Activated CD8-positive, alpha-beta memory T cell treated with anti-CD3 and anti-CD28 coated beads for 48 hours (primary cell): Measurements from ENCODE around the gene CFLAR.

Experiments used
- DNase-seq, 3 experiments: peaks; one replicate each; pipeline ENCODE4 v3.0.0-alpha.2; 2020; ENCODE audit warnings: low read depth in 2 of 3, low spot score in 2 of 3

CFLAR gene

DNA sequence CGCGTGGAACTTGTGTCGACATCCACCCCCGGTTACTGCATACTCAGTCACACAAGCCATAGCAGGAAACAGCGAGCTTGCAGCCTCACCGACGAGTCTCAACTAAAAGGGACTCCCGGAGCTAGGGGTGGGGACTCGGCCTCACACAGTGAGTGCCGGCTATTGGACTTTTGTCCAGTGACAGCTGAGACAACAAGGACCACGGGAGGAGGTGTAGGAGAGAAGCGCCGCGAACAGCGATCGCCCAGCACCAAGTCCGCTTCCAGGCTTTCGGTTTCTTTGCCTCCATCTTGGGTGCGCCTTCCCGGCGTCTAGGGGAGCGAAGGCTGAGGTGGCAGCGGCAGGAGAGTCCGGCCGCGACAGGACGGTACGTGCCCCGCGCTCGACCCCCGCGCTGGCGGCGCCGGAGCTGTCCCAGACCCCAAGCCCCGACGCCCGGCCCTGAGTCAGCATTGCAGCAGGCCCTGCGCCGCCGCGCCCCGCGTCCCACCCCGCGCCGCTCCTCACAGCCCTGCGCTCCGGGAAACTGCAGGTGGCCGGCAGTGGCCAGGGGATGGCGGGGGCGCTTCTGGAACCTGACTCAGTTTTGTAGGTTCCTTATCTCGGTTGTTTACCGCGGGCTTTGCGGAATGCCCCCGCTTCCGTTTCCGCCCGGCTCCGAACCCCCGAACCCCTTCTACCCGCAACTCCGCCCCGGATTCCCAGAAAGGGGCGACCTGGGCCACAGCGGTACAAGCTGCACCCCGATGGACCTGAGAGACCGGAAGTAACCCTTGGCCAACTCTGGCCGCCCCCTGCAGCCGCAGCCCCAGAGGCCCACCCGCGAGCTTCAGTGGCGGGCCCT is at the start of gene CFLAR:
Gene CFLAR, plus strand, starts transcription at position 50 of the 844 bp plus-strand sequence. CDS start 13,702 bp downstream, outside the sequence.
- peak; percentile 75 to 79 (median 75) for DNase-seq

GRCh38 chr2:201070948-201071478 is 45.0 kb upstream of the CFLAR start:
- DNase-seq, result no peak

- peak; percentile 48 to 83 (median 75) for DNase-seq
Observed at GRCh38 chr2:201071479-201072200, 44.3 kb upstream of the CFLAR start, which contains the start of the genes HYCC2 and NDUFB3. HYCC2 (minus strand) TSS chr2:201071671; CDS start chr2:201024009, 47,662 bp downstream. NDUFB3 (plus strand) TSS chr2:201072001; CDS start chr2:201078883, 6,882 bp downstream.

- DNase-seq, result no peak
Observed at GRCh38 chr2:201072201-201072530, 43.8 kb upstream of the CFLAR start.

- DNase-seq, result no peak
Observed at GRCh38 chr2:201073071-201073470, 42.9 kb upstream of the CFLAR start.

DNA sequence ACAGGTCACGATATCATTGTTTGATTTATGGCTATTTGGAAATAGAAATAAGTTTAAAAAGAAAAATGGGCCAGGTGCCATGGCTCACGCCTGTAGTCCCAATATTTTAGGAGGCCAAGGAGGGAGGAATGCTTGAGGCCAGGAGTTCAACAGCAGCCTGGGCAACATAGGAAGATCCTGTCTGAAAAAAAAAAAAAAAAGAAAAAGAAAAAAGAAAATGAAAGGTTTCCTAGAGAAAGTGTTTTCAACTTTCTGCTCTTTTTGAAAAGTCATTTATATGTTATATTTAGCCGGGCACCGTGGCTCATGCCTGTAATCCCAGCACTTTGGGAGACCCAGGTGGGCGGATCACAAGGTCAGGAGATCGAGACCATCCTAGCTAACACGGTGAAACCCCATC is 41.0 kb upstream of the CFLAR start:
- DNase-seq, result no peak

DNA sequence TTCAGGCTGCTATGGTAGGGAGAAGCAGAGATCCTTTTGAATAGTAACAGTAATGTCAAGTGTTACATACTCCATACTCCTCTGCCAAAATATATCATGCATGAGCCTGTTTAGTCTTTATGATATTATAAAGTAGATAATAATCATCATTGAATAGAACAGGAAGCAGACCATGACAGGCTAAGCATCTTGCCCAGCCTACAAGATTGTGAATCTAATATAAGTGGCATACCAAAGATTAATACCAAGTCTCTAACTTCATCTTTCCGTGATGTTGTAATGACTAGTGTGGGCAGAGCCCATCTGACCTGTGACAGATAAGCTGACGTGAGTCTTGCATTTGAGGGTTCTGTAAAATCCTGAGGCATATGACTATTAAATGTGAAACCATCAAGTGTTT is 31.1 kb upstream of the CFLAR start:
- no peak for DNase-seq

- no peak for DNase-seq
Observed at GRCh38 chr2:201090574-201090973, 25.4 kb upstream of the CFLAR start.

- no peak for DNase-seq
Observed at GRCh38 chr2:201093573-201093972, 22.4 kb upstream of the CFLAR start.

DNA sequence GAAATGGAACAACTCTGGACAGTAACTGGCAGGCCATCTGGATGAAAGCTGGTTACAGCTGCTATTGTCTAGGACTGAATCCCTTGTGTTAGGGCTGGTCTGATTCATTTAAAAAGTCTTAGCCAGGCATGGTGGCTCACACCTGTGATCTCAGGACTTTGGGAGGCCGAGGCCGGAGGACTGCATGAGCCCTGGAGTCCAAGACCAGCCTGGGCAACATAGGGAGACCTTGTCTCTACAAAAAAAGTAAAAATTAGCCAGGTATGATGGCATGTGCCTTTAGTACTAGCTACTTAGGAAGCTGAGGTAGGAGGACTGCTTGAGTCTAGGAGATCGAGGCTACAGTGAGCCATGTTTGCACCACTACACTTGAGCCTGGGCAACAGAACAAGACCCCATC is 15.5 kb upstream of the CFLAR start:
- DNase-seq, result no peak

GRCh38 chr2:201105759-201106158 is 10.2 kb upstream of the CFLAR start:
- no peak for DNase-seq

DNA sequence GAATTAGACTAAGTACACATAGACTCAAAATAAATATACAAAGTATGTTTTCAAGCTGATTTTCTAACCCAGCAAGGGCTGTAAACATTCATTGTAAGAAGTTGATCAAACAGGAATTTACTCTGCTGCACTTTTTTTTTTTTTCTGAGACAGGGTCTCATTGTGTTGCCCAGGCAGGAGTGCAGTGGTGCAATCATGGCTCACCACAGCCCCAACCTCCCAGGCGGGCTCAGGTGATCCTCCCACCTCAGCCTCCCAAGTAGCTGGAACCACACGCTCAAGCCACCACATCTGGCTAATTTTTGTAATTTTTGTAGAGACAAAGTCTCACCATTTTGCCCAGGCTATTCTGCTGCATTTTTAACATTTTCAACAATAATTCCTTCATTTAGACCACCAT is 8.3 kb upstream of the CFLAR start:
- DNase-seq, result no peak

DNA sequence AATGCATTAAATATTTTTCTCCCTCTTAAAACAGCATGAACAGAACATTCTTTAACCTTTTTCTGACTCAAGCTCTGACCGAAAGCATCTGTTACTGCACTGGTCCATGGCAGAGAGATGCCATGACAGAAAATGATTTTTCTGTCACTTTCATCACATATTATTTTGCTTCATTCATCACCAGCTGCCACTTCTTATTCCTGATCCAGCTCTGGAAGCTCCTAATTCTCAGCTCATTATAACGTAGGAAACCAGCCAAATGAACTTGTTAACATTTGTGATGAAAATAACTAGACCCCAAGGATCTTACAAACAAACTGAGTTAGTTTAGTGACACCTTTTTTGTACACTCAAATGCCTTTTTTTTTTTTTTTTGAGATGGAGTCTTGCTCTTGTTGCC is 7.6 kb upstream of the CFLAR start:
- DNase-seq, result no peak

GRCh38 chr2:201109186-201109585 is 6.8 kb upstream of the CFLAR start:
- no peak for DNase-seq

DNA sequence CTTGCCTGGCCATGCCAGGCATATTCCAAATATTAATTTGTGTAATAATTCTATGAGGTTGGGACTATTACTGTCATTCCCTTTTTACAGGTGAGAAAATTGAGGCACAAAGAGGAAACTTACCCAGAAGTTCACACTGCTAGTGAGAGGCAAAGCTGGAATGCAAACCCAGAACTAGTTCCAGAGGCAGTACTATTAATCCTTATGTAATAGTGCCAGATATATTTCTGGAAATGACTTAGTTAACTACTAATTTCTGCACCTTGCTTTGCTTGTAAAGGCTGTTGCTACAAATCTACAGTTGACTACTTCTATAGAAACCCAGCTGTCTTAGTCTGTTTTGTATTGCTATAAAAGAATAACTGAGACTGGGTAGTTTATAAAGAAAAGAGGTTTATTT is 5.3 kb upstream of the CFLAR start:
- DNase-seq, result no peak

DNA sequence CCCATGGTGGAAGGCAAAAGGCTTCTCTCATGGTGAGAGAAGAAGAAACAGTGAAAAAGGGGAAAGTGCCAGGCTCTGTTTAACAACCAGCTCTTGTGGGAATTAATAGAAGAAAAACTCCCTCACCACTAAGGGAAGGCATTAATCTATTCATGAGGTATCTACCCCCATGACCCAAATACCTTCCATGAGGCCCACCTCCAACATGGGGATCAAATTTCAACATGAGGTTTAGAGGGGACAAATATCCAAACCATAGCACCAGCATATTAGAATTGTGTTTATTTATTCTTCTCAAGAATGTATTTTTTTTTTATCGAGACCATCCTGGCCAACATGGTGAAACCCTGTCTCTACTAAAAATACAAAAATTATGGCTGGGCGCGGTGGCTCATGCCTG is 4.9 kb upstream of the CFLAR start:
- DNase-seq, result no peak

DNA sequence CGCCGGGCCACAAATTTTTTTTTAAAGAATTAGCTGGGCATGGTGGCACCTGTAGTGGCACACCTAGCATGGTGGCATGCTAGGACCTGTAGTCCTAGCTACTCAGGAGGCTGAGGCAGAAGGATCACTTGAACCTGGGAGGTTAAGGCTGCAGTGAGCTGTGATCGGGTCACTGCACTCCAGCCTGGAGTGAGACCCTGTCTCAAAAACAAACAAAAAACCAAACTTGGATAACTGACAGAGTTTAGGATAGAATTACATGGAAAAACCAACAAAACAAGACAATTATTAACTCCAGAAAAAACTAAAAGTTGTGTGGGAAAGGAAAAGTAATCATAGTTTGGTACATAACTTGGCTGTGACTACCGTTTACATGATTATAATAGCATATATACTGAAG is 1.6 kb upstream of the CFLAR start:
- DNase-seq, result no peak

GRCh38 chr2:201114846-201115245 is 1.1 kb upstream of the CFLAR start:
- no peak for DNase-seq

- DNase-seq, result no peak
Observed at GRCh38 chr2:201116959-201117734, 1.2 kb downstream of the CFLAR start.

GRCh38 chr2:201117735-201118094 is 1.8 kb downstream of the CFLAR start:
- DNase-seq, result peak in 1 of 3 experiments; percentile 32
